ENCODE results near the gene RASSF4. TPM values are rescaled to one million over a fixed set of nuclear protein-coding genes. Genes with fewer than 3 reads are reported as not detected.

RASSF4 gene
- total and polyA plus RNA-seq, 2 donors (not counting 3 experiments of a cell fraction or from before 2014, with no cell fraction given), result 7.6 to 8.2 TPM

DNA sequence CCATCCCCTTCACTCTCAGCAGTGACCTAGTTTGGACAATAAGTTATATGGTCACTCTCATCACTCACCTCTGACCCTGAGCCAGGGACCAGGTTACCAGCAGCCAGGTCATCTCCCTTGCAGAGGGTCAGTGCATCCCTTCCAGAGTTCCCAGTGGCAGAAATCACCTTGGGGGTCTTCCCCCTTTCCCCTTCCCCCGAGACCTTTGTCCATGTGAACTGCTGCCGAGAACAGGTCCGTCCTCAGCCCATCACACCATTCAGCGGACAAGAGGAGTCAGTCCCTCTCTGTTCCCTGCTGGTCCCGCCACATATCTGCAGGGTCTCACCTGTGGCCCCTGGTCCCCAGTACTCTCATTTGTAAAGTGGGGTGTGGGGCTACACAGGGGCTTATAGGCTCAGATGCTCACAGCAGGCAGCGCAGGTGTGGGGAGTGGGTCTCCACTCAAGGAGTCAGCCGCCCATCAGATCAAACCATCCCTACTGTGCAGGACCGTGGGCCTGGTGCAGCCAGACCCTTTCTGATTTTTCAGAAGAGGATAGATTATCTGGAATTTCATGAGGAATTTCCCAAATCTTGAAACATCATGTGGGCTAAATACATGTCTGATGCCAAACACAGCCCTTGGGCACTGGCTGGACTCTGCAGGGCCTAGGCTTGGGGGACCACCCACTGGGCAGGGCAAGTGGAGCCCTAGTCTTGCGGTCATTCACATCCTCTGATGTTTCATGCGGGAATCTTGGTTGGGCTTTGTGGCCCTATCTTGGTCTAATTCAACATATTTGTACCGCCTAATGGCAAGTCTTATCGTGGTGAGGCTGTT lies 12.5 kb downstream of the RASSF4 start:
- Histone ChIP-seq H3K4me2 (ENCODE audit: insufficient read depth, low read length) (no peak overlapping the region), H3K27ac (ENCODE audit: insufficient read depth, low read depth, low read length) (no peak overlapping the region), H3K27me3 (ENCODE audit: control insufficient read depth in 2 of 2, insufficient read depth in 2 of 2, low read length in 2 of 2) (no peaks in the 10 kb centered on the region), H3K4me1 (ENCODE audit: control insufficient read depth, extremely low read depth, insufficient read depth, low read length) (peaks cover 8% of the 10 kb centered on the region), H3K36me3 (ENCODE audit: control insufficient read depth in 2 of 2, extremely low read depth in 1 of 2, insufficient read depth in 2 of 2, low read length in 2 of 2) (peaks cover 0 to 4% of the 10 kb centered on the region in 2 experiments), H3K79me2 (ENCODE audit: control insufficient read depth, insufficient read depth, low read length) (no peaks in the 10 kb centered on the region), H2AFZ (ENCODE audit: low read depth, low read length) (no peak overlapping the region), H4K20me1 (replicated peaks; ENCODE audit: control insufficient read depth, extremely low read depth, insufficient read depth, low read length) (no peaks in the 10 kb centered on the region), H3K9me1 (replicated peaks; ENCODE audit: control insufficient read depth, extremely low read depth, insufficient read depth, low read length) (no peaks in the 10 kb centered on the region), H3K4me3 (replicated peaks in 1 of 3; ENCODE audit: insufficient read depth in 1 of 3, low read depth in 1 of 3, low read length in 3 of 3) (no peak overlapping the region), H3K9ac (replicated peaks; ENCODE audit: extremely low read depth, insufficient read depth, low read length) (no peak overlapping the region), H3K9me3 (replicated peaks; ENCODE audit: control insufficient read depth, insufficient read depth, low read length) (no peaks in the 10 kb centered on the region)
- DNase-seq (ENCODE audit: low read depth, low spot score), result peak; percentile 36
- intact Hi-C loops (cut with micrococcal nuclease) (loop anchor here (10.0 kb wide), 1 partner anchor 1297 kb away; no protein-coding TSS in a partner anchor), dilution Hi-C loops (cut with MboI; ENCODE audit: extremely low pct_ligation_motif_present, low sequenced_read_pairs) (no loop called here)
- POLR2A ChIA-PET, result no interaction called here
- no peak for FAIRE-seq
- no peak for TF ChIP-seq POLR2A (IDR thresholded peaks at IDR 0.05; ENCODE audit: low read depth, low read length)
- no peak for TF ChIP-seq MAX (IDR thresholded peaks at IDR 0.05; ENCODE audit: insufficient read depth, insufficient read length)
- no peak for TF ChIP-seq POLR2AphosphoS5 (IDR thresholded peaks at IDR 0.05; ENCODE audit: insufficient read depth, low read depth, low read length)
- no peak for TF ChIP-seq GATA2 (IDR thresholded peaks at IDR 0.05; ENCODE audit: insufficient read depth, insufficient read length, low read depth, low read length)
- TF ChIP-seq, protein P1, sequence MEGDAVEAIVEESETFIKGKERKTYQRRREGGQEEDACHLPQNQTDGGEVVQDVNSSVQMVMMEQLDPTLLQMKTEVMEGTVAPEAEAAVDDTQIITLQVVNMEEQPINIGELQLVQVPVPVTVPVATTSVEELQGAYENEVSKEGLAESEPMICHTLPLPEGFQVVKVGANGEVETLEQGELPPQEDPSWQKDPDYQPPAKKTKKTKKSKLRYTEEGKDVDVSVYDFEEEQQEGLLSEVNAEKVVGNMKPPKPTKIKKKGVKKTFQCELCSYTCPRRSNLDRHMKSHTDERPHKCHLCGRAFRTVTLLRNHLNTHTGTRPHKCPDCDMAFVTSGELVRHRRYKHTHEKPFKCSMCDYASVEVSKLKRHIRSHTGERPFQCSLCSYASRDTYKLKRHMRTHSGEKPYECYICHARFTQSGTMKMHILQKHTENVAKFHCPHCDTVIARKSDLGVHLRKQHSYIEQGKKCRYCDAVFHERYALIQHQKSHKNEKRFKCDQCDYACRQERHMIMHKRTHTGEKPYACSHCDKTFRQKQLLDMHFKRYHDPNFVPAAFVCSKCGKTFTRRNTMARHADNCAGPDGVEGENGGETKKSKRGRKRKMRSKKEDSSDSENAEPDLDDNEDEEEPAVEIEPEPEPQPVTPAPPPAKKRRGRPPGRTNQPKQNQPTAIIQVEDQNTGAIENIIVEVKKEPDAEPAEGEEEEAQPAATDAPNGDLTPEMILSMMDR (IDR thresholded peaks at IDR 0.05; ENCODE audit: extremely low read depth in 1 of 2, insufficient read depth in 1 of 2, low read depth in 1 of 2, low read length in 2 of 2), result no peak
- no peak for TF ChIP-seq EZH2 (IDR thresholded peaks at IDR 0.05; ENCODE audit: borderline replicate concordance, low read depth, low read length, severe bottlenecking)
- no peak for TF ChIP-seq JUN (IDR thresholded peaks at IDR 0.05; ENCODE audit: borderline replicate concordance, insufficient read depth, insufficient read length, low read depth)
- no peak for TF ChIP-seq MYC (IDR thresholded peaks at IDR 0.05; ENCODE audit: low read depth, low read length)
- TF ChIP-seq FOS (IDR thresholded peaks at IDR 0.05; ENCODE audit: borderline replicate concordance, insufficient read depth, low read length), result no peak
- CTCF ChIA-PET, result interaction anchor here (2.2 to 2.3 kb wide), 2 partner anchors 8 to 39 kb away, joined by 9 to 18 read pairs; no protein-coding TSS in a partner anchor
- BruUV-seq (replicated peaks), result no TSS peak
